ENCODE measurements around the gene PAK4. TPM values are rescaled to one million over a fixed set of nuclear protein-coding genes. Genes with fewer than 3 reads are reported as not detected.
"Not testable (repeated sequence)": the region's sequence is repeated elsewhere in the genome, so short reads cannot be mapped to it uniquely, and the experiment has no call there.

The PAK4 gene
- total RNA-seq, 1 donor from 2014 or later: 73.9 TPM

GRCh38 chr19:39142630-39143029, 17.0 kb downstream of the PAK4 start:
- no peak for TF ChIP-seq CTCF (IDR thresholded peaks at IDR 0.05; ENCODE audit: unreplicated experiment)
- peaks cover 2% of the 10 kb centered on the region for H3K36me3 Mint-ChIP-seq (ENCODE audit: insufficient read depth)
- H3K27ac Mint-ChIP-seq: peak overlapping the region; percentile 77
- no peak overlapping the region for H3K4me3 Mint-ChIP-seq (ENCODE audit: low read depth)
- peaks cover 44% of the 10 kb centered on the region for H3K4me1 Mint-ChIP-seq (ENCODE audit: low read depth)
- no peak for DNase-seq (ENCODE audit: low spot score, unreplicated experiment)
- H3K27me3 Mint-ChIP-seq: no peaks in the 10 kb centered on the region
- H3K9me3 Mint-ChIP-seq (ENCODE audit: low read depth): no peaks in the 10 kb centered on the region

- H3K27me3 Mint-ChIP-seq; H3K4me3 Mint-ChIP-seq (ENCODE audit: low read depth); H3K36me3 Mint-ChIP-seq (ENCODE audit: insufficient read depth); H3K9me3 Mint-ChIP-seq (ENCODE audit: low read depth); DNase-seq (ENCODE audit: low spot score, unreplicated experiment): not testable (repeated sequence)
- Mint-ChIP-seq H3K4me1 (ENCODE audit: low read depth) (peaks cover 40% of the 10 kb centered on the region), H3K27ac (peak overlapping the region; percentile 87)
Observed at GRCh38 chr19:39143757-39144289, 18.2 kb downstream of the PAK4 start.

- Mint-ChIP-seq H3K36me3 (ENCODE audit: insufficient read depth) (peaks cover 11% of the 10 kb centered on the region), H3K27me3 (no peaks in the 10 kb centered on the region), H3K9me3 (ENCODE audit: low read depth) (peaks cover 4% of the 10 kb centered on the region), H3K4me3 (ENCODE audit: low read depth) (peak overlapping the region; percentile 31), H3K27ac (peak overlapping the region; percentile 87), H3K4me1 (ENCODE audit: low read depth) (peaks cover 35% of the 10 kb centered on the region)
- no peak for TF ChIP-seq CTCF (IDR thresholded peaks at IDR 0.05; ENCODE audit: unreplicated experiment)
- no peak for DNase-seq (ENCODE audit: low spot score, unreplicated experiment)
Observed at GRCh38 chr19:39144290-39145071, 18.9 kb downstream of the PAK4 start.

GRCh38 chr19:39145180-39145953, 19.8 kb downstream of the PAK4 start:
- H3K4me1 Mint-ChIP-seq (ENCODE audit: low read depth): peaks cover 28% of the 10 kb centered on the region
- no peak overlapping the region for H3K4me3 Mint-ChIP-seq (ENCODE audit: low read depth)
- H3K27me3 Mint-ChIP-seq: no peaks in the 10 kb centered on the region
- H3K36me3 Mint-ChIP-seq (ENCODE audit: insufficient read depth): peaks cover 11% of the 10 kb centered on the region
- peak overlapping the region; percentile 87 for H3K27ac Mint-ChIP-seq
- TF ChIP-seq CTCF (IDR thresholded peaks at IDR 0.05; ENCODE audit: unreplicated experiment): no peak
- H3K9me3 Mint-ChIP-seq (ENCODE audit: low read depth): peaks cover 4% of the 10 kb centered on the region
- no peak for DNase-seq (ENCODE audit: low spot score, unreplicated experiment)

- H3K9me3 Mint-ChIP-seq (ENCODE audit: low read depth): peaks cover 4% of the 10 kb centered on the region
- H3K27ac Mint-ChIP-seq: peak overlapping the region; percentile 90
- H3K36me3 Mint-ChIP-seq (ENCODE audit: insufficient read depth): peaks cover 11% of the 10 kb centered on the region
- no peak overlapping the region for H3K4me3 Mint-ChIP-seq (ENCODE audit: low read depth)
- TF ChIP-seq CTCF (IDR thresholded peaks at IDR 0.05; ENCODE audit: unreplicated experiment): no peak
- peaks cover 27% of the 10 kb centered on the region for H3K4me1 Mint-ChIP-seq (ENCODE audit: low read depth)
- no peaks in the 10 kb centered on the region for H3K27me3 Mint-ChIP-seq
- no peak for DNase-seq (ENCODE audit: low spot score, unreplicated experiment)
Observed at GRCh38 chr19:39146091-39146490, 20.5 kb downstream of the PAK4 start.
